Activated CD8-positive, alpha-beta T cell treated with anti-CD3 and anti-CD28 coated beads, Interleukin-2, amount 10 ng/mL, durations not matched to agents 7 days and 5 days (primary cell): ENCODE results near the gene STX5. TPM values are rescaled to one million over a fixed set of nuclear protein-coding genes. Genes with fewer than 3 reads are reported as not detected.
A peak's percentile ranks its signal among the peaks of the same experiment; 100 is the strongest.
"Not testable (repeated sequence)": the region's sequence is repeated elsewhere in the genome, so short reads cannot be mapped to it uniquely, and the experiment has no call there.

Experiments
- ATAC-seq: fragments of 150-1000 bp; cut with Tn5 transposase; one replicate; pipeline ENCODE4 v1.10.0; 2021; ENCODE audit warnings: moderate library complexity
- CTCF ChIA-PET: fragments of 350-600 bp; sonication (Branson Sonifier 250); formaldehyde crosslinking; loops from one replicate; lab custom pipeline; 2021; ENCODE audit warnings: antibody characterized with exemption; lab: Charles Lee
- POLR2A ChIA-PET: fragments of 350-600 bp; sonication (Branson Sonifier 250); formaldehyde crosslinking; loops from one replicate; lab custom pipeline; 2021; ENCODE audit warnings: antibody characterized with exemption; lab: Charles Lee
- DNase-seq: peaks from one replicate; pipeline ENCODE4 v3.0.0-alpha.2; 2020
- H3K27ac Mint-ChIP-seq: one replicate; pipeline ENCODE4 v1.8.0; 2021; ENCODE audit warnings: mild to moderate bottlenecking, mixed read lengths
- H3K27me3 Mint-ChIP-seq: one replicate; pipeline ENCODE4 v1.8.0; 2021; ENCODE audit warnings: low read depth, mixed read lengths
- H3K36me3 Mint-ChIP-seq: one replicate; pipeline ENCODE4 v1.8.0; 2021; ENCODE audit warnings: low read depth, mixed read lengths
- H3K4me1 Mint-ChIP-seq: one replicate; pipeline ENCODE4 v1.8.0; 2021; ENCODE audit warnings: low read depth, mixed read lengths
- H3K4me3 Mint-ChIP-seq: one replicate; pipeline ENCODE4 v1.8.0; 2021; ENCODE audit warnings: mild to moderate bottlenecking, mixed read lengths
- H3K9me3 Mint-ChIP-seq: one replicate; pipeline ENCODE4 v1.8.0; 2022; ENCODE audit warnings: mixed read lengths; ENCODE audit not compliant: insufficient read depth
- total RNA-seq, 2 experiments: library from RNA; stranded (reverse); gene quantifications; one replicate each; pipeline ENCODE4 v1.2.3, GENCODE V29; 2021

Gene STX5
- total RNA-seq, 2 experiments from 2014 or later = 30.4 to 32.7 TPM

GRCh38 chr11:62842171-62842741 lies 10.4 kb upstream of the STX5 start:
- ChIA-PET POLR2A (interaction anchor here (0.6 to 9.7 kb wide), 45 partner anchors 10 to 1343 kb away, joined by 3 to 507 read pairs (median 12); partner anchors contain the start of genes B3GAT3, BSCL2, C11orf98 and CSKMT), CTCF (interaction anchor here (0.7 to 3.4 kb wide), 3 partner anchors 12 to 56 kb away, joined by 3 to 30 read pairs (median 11); partner anchors contain the start of gene TMEM179B)
- ATAC-seq = no peak
- H3K27me3 Mint-ChIP-seq = peaks cover 3% of the 10 kb centered on the region
- H3K4me1 Mint-ChIP-seq = peaks cover 19% of the 10 kb centered on the region
- no peaks in the 10 kb centered on the region for H3K9me3 Mint-ChIP-seq
- no peak overlapping the region for H3K4me3 Mint-ChIP-seq
- peaks cover 14% of the 10 kb centered on the region for H3K36me3 Mint-ChIP-seq
- DNase-seq = peak; percentile 56
- no peak overlapping the region for H3K27ac Mint-ChIP-seq

DNA sequence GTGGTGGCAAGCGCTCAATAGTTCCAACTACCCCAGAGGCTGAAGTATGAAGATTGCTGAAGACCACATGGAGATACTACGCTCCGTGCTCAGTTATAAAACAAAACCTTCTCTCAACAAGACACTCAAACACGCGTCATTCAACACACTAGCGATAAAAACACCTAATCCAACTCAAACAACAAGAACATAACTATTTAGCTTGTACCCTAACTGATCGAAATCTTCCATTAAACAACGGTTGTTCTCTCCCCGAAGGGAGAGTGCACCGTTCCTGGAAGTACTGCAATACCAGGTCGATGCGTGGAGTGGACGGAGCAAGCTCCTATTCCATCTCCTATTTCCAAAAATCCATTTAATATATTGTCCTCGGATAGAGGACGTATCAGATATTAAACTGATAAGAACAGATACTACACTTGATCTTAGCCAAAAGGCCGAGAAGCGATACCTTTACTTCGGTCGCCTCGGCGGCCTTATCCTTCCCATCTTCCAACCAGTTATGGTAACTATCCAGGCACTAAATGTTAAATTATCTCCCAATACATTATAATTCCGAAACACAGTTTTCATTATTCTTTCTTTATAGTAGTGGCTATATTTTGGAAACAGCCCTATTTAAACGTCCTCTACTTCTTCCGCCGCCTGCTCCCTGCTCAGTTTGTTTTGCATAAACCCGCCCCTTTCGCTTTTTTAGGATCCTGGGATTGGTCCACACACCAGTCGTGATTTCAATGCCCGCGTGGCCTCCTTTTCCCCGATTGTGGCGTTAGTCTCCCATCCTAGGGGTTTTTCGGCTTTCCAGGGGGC lies 9.7 kb upstream of the STX5 start:
- Mint-ChIP-seq H3K36me3 (peaks cover 14% of the 10 kb centered on the region), H3K4me3 (no peak overlapping the region), H3K27me3 (no peaks in the 10 kb centered on the region), H3K27ac (no peak overlapping the region), H3K4me1 (peaks cover 20% of the 10 kb centered on the region), H3K9me3 (no peaks in the 10 kb centered on the region)
- POLR2A ChIA-PET = interaction anchor here (0.6 to 9.7 kb wide), 92 partner anchors 9 to 1904 kb away, joined by 3 to 507 read pairs (median 5); partner anchors contain the start of genes B3GAT3, BSCL2, C11orf98 and CSKMT
- CTCF ChIA-PET = interaction anchor here (0.8 to 3.4 kb wide), 7 partner anchors 10 to 55 kb away, joined by 3 to 30 read pairs (median 4); partner anchors contain the start of genes STX5 and TMEM179B
- ATAC-seq = peak; percentile 74
- DNase-seq = peak; percentile 92

- H3K27me3 Mint-ChIP-seq, H3K27ac Mint-ChIP-seq, H3K4me3 Mint-ChIP-seq, H3K9me3 Mint-ChIP-seq: not testable (repeated sequence)
- peaks cover 23% of the 10 kb centered on the region for H3K4me1 Mint-ChIP-seq
- H3K36me3 Mint-ChIP-seq = peaks cover 18% of the 10 kb centered on the region
- peak; percentile 25 for ATAC-seq
- peak; percentile 86 for DNase-seq
- POLR2A ChIA-PET = interaction anchor here (0.6 to 9.7 kb wide), 92 partner anchors 8 to 1905 kb away, joined by 3 to 507 read pairs (median 5); partner anchors contain the start of genes B3GAT3, BSCL2, C11orf98 and CSKMT
- CTCF ChIA-PET = interaction anchor here (0.8 to 3.4 kb wide), 9 partner anchors 9 to 167 kb away, joined by 3 to 30 read pairs (median 4); partner anchors contain the start of genes SLC3A2, STX5 and TMEM179B
Observed at GRCh38 chr11:62840721-62841360, 9.0 kb upstream of the STX5 start.

- DNase-seq (peak; percentile 96), ATAC-seq (peak; percentile 42)
- Mint-ChIP-seq H3K9me3 (no peaks in the 10 kb centered on the region), H3K4me3 (no peak within 1 kb of the TSS), H3K27me3 (no peaks in the 10 kb centered on the region), H3K27ac (no peak within 1 kb of the TSS), H3K36me3 (peaks cover 33% of the 10 kb centered on the region), H3K4me1 (peaks cover 32% of the 10 kb centered on the region)
- ChIA-PET CTCF (interaction anchor here (1.3 to 3.4 kb wide), 4 partner anchors 17 to 53 kb away, joined by 3 to 30 read pairs (median 6); partner anchors contain the start of genes SLC3A2 and TMEM179B), POLR2A (interaction anchor here (1.0 to 9.7 kb wide), 16 partner anchors 11 to 238 kb away, joined by 3 to 507 read pairs (median 36); partner anchors contain the start of genes HNRNPUL2, LBHD1, MTA2 and NXF1)
Observed at GRCh38 chr11:62839050-62839945, 7.4 kb upstream of the STX5 start, which contains the start of gene WDR74. TSS of gene WDR74 (minus strand) at chr11:62839590. CDS start at chr11:62839570, 20 bp downstream.

GRCh38 chr11:62835336-62835735 lies 3.5 kb upstream of the STX5 start:
- ATAC-seq (no peak), DNase-seq (no peak)
- ChIA-PET POLR2A (interaction anchor here (0.9 to 1.2 kb wide), 3 partner anchors 19 to 1473 kb away, joined by 3 to 4 read pairs (median 3); no protein-coding TSS in a partner anchor), CTCF (interaction anchor here (3.3 kb wide), 1 partner anchor 49 kb away, joined by 12 read pairs; the partner anchor contains the start of gene TMEM179B)
- no peak overlapping the region for H3K27ac Mint-ChIP-seq
- peaks cover 48% of the 10 kb centered on the region for H3K4me1 Mint-ChIP-seq
- peaks cover 45% of the 10 kb centered on the region for H3K36me3 Mint-ChIP-seq
- no peak overlapping the region for H3K4me3 Mint-ChIP-seq
- no peaks in the 10 kb centered on the region for H3K9me3 Mint-ChIP-seq
- H3K27me3 Mint-ChIP-seq = no peaks in the 10 kb centered on the region

DNA sequence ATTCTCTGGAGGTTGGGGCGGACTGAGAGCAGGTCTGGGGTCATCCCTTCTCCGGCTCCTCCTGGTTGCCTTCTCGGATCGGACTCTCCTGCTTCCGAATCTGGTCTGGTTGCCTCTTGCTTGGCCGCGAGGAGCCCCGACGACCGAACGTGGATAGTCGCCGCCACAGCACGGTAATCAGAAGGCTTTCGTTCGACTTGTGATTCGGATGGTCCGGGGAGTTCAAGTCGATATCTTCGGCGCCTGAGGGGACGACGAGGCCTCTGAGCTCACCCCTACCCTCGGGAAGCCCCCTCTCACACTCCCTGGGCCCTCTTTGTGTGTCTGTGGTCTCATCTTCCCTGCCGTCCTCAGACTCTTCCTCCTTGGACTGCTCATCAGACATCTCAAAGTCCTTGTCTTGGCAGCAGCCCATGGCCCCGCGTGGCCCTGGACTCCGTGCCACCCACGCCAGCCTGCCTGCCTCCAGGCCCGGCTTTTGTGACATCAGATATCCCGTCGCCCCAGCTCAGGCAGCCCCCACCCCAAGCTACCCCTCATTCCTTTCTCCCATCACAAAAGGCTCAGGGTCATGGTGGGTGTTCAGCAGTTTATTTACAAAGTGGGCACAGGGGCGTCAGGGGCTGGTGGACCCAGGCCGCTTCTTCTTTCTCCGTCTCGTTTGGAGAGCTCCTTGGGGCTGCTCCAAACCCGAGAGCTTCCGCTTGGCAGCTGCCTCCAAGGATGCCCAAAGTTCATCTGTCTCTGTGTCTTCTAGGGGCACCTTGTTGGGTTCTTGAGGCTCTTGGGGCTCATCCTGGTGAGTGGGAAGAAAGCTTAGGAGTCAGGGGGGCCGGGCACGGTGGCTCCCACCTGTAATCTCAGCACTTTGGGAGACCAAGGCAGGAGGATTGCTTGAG lies 734 bp upstream of the STX5 start, which contains the start of gene TEX54:
TEX54 (minus strand) TSS at position 506 of the 899 bp plus-strand sequence.
- peaks cover 42% of the 10 kb centered on the region for H3K4me1 Mint-ChIP-seq
- POLR2A ChIA-PET = interaction anchor here (0.9 to 3.1 kb wide), 15 partner anchors 8 to 160 kb away, joined by 3 to 93 read pairs (median 5); partner anchors contain the start of genes HNRNPUL2, LBHD1, TAF6L and TMEM179B
- peaks cover 39% of the 10 kb centered on the region for H3K36me3 Mint-ChIP-seq

DNA sequence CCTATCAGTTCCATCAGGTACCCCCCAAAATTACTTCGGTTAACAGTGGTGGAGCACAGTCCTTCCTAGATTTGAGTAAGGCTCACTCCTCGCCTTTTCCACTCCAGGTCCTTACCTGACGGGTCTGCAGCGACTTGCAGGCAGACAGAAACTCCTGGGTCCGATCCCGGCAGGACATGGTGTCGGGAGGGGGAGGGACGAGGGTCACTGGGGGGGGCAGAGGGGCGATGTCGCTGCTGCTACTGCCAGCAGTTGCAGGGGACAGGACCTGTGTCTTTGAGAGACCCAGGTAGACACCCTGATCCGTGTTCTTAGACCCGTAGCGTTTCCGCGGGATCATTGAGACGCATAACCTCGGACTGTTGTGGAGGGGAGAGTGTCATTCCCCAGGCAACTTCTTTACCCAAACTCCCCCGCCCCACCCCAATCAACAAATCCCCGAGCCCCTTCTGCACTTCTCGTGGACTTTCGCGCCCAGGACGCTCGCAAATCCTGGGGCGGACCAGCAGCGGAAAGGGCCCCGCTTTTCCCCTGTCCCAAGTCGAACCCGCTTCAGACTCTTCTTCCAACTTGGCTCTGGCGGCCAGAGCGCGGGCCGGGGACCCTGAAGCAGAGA lies 839 bp downstream of the STX5 start:
- Mint-ChIP-seq H3K27me3 (no peaks in the 10 kb centered on the region), H3K9me3 (no peaks in the 10 kb centered on the region), H3K27ac (peak overlapping the region; percentile 98), H3K4me3 (peak overlapping the region; percentile 92), H3K4me1 (peaks cover 35% of the 10 kb centered on the region), H3K36me3 (peaks cover 41% of the 10 kb centered on the region)
- ATAC-seq (no peak), DNase-seq (peak; percentile 38)
- ChIA-PET CTCF (interaction anchor here (0.6 to 2.4 kb wide), 6 partner anchors 10 to 848 kb away, joined by 3 to 32 read pairs (median 5); partner anchors contain the start of genes NXF1 and TMEM179B), POLR2A (interaction anchor here (0.6 to 5.8 kb wide), 20 partner anchors 7 to 165 kb away, joined by 3 to 93 read pairs (median 5); partner anchors contain the start of genes CSKMT, HNRNPUL2, LBHD1 and TAF6L)

More for the DNA sequence above, 734 bp upstream of the STX5 start, which contains the start of gene TEX54:
- Mint-ChIP-seq H3K27ac (peak within 1 kb of the TSS; percentile 98), H3K9me3 (no peaks in the 10 kb centered on the region), H3K27me3 (no peaks in the 10 kb centered on the region), H3K4me3 (peak within 1 kb of the TSS; percentile 92)
- CTCF ChIA-PET = interaction anchor here (0.6 to 2.4 kb wide), 3 partner anchors 8 to 48 kb away, joined by 3 to 32 read pairs (median 6); partner anchors contain the start of genes SLC3A2 and TMEM179B
- ATAC-seq (no peak), DNase-seq (no peak)

GRCh38 chr11:62828130-62828529 lies 3.7 kb downstream of the STX5 start:
- not testable (repeated sequence) for H3K4me3 Mint-ChIP-seq, DNase-seq, H3K27ac Mint-ChIP-seq, ATAC-seq, H3K9me3 Mint-ChIP-seq, H3K27me3 Mint-ChIP-seq
- peaks cover 45% of the 10 kb centered on the region for H3K36me3 Mint-ChIP-seq
- ChIA-PET POLR2A (interaction anchor here (0.9 to 5.8 kb wide), 3 partner anchors 12 to 27 kb away, joined by 3 to 47 read pairs (median 13); partner anchors contain the start of genes NXF1 and WDR74), CTCF (interaction anchor here (1.1 to 1.8 kb wide), 4 partner anchors 34 to 42 kb away, joined by 3 to 12 read pairs (median 6); partner anchors contain the start of gene TMEM179B)
- H3K4me1 Mint-ChIP-seq = peaks cover 39% of the 10 kb centered on the region
